ENCODE results near the gene MOGAT1.

- TF ChIP-seq GATA2 (IDR thresholded peaks at IDR 0.05; ENCODE audit: low read depth, low read length) (no peak), GATA3 (IDR thresholded peaks at IDR 0.05; ENCODE audit: low read depth, low read length) (no peak)
These were observed 80.6 kb downstream of the MOGAT1 start for GRCh38 chr2:222751821-222752719.

Measured in SH-SY5Y (cell line).